ENCODE data around the gene SLC9C2.
A peak's percentile ranks its signal among the peaks of the same experiment; 100 is the strongest.
"Not testable (repeated sequence)": the region's sequence is repeated elsewhere in the genome, so short reads cannot be mapped to it uniquely, and the experiment has no call there.

SLC9C2 gene

GRCh38 chr1:173573596-173573995, 29.3 kb downstream of the SLC9C2 start:
- DNase-seq: no peak

- DNase-seq: no peak
These were observed 30.5 kb downstream of the SLC9C2 start for GRCh38 chr1:173572201-173572873.

- no peak for DNase-seq
These were observed 32.4 kb downstream of the SLC9C2 start for GRCh38 chr1:173570370-173571007.

- DNase-seq: no peak
These were observed 34.4 kb downstream of the SLC9C2 start for GRCh38 chr1:173568483-173568882.

GRCh38 chr1:173563846-173564245, 39.0 kb downstream of the SLC9C2 start:
- DNase-seq: not testable (repeated sequence)

GRCh38 chr1:173562813-173563212, 40.1 kb downstream of the SLC9C2 start:
- DNase-seq: no peak

GRCh38 chr1:173561263-173561662, 41.6 kb downstream of the SLC9C2 start:
- DNase-seq: no peak

- no peak for DNase-seq
These were observed 42.5 kb downstream of the SLC9C2 start for GRCh38 chr1:173560285-173560880.

GRCh38 chr1:173555651-173556305, 47.1 kb downstream of the SLC9C2 start:
- no peak for DNase-seq

GRCh38 chr1:173554541-173555250, 48.2 kb downstream of the SLC9C2 start:
- no peak for DNase-seq

- DNase-seq: peak; percentile 19
These were observed 48.8 kb downstream of the SLC9C2 start for GRCh38 chr1:173554089-173554488.

GRCh38 chr1:173553312-173553711, 49.6 kb downstream of the SLC9C2 start:
- peak; percentile 63 for DNase-seq

- no peak for DNase-seq
These were observed 51.2 kb downstream of the SLC9C2 start for GRCh38 chr1:173551699-173552098.

- DNase-seq: no peak
These were observed 53.1 kb downstream of the SLC9C2 start for GRCh38 chr1:173549813-173550212.

GRCh38 chr1:173545688-173546087, 57.2 kb downstream of the SLC9C2 start:
- DNase-seq: peak; percentile 16

GRCh38 chr1:173536223-173536622, 66.6 kb downstream of the SLC9C2 start:
- no peak for DNase-seq

GRCh38 chr1:173532237-173532636, 70.6 kb downstream of the SLC9C2 start:
- DNase-seq: no peak

GRCh38 chr1:173530795-173531693, 71.8 kb downstream of the SLC9C2 start:
- DNase-seq: no peak

- no peak for DNase-seq
These were observed 73.8 kb downstream of the SLC9C2 start for GRCh38 chr1:173529106-173529505.

GRCh38 chr1:173527151-173527826, 75.6 kb downstream of the SLC9C2 start:
- DNase-seq: peak; percentile 50

GRCh38 chr1:173525926-173526325, 76.9 kb downstream of the SLC9C2 start:
- DNase-seq: no peak

Measured in hematopoietic multipotent progenitor cell treated with erythropoietin and hydrocortisone succinate and interleukin-3 and kit ligand, for 6 days (in vitro differentiated cells).